ENCODE data around the gene FOXO3. TPM values are rescaled to one million over a fixed set of nuclear protein-coding genes. Genes with fewer than 3 reads are reported as not detected.
A peak's percentile ranks its signal among the peaks of the same experiment; 100 is the strongest.

Gene FOXO3
- total RNA-seq, 1 experiment from 2014 or later = 22.1 TPM

- peak overlapping the region in 1 of 3 experiments; percentile 4; a peak in 3 of 7 replicates for H3K27ac Mint-ChIP-seq
- TF ChIP-seq, protein P1, sequence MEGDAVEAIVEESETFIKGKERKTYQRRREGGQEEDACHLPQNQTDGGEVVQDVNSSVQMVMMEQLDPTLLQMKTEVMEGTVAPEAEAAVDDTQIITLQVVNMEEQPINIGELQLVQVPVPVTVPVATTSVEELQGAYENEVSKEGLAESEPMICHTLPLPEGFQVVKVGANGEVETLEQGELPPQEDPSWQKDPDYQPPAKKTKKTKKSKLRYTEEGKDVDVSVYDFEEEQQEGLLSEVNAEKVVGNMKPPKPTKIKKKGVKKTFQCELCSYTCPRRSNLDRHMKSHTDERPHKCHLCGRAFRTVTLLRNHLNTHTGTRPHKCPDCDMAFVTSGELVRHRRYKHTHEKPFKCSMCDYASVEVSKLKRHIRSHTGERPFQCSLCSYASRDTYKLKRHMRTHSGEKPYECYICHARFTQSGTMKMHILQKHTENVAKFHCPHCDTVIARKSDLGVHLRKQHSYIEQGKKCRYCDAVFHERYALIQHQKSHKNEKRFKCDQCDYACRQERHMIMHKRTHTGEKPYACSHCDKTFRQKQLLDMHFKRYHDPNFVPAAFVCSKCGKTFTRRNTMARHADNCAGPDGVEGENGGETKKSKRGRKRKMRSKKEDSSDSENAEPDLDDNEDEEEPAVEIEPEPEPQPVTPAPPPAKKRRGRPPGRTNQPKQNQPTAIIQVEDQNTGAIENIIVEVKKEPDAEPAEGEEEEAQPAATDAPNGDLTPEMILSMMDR (conservative IDR thresholded peaks at IDR 0.05) = no peak
- no peaks in the 10 kb centered on the region; the same call in 1 of the 2 replicates for H3K79me2 ChIP-seq (ENCODE audit: insufficient read depth, low read length)
Measured at GRCh38 chr6:108618623-108619152, 58.0 kb downstream of the FOXO3 start.

More at GRCh38 chr6:108618623-108619152, 58.0 kb downstream of the FOXO3 start:
- no peaks in the 10 kb centered on the region for H3K36me3 Mint-ChIP-seq (ENCODE audit: insufficient read depth in 1 of 3, low read depth in 3 of 3)
- Histone ChIP-seq H3K79me1 (ENCODE audit: insufficient read depth, low read depth, low read length, poor library complexity, severe bottlenecking) (peaks cover 4% of the 10 kb centered on the region), H4K20me1 (ENCODE audit: control insufficient read depth, insufficient read depth, insufficient read length) (no peaks in the 10 kb centered on the region), H4K5ac (ENCODE audit: insufficient read length, low read depth, low read length) (no peak overlapping the region), H2BK5ac (ENCODE audit: insufficient read length, low read length) (no peak overlapping the region), H2BK20ac (ENCODE audit: low read depth, low read length, poor library complexity, severe bottlenecking) (no peak overlapping the region), H3K27me3 (ENCODE audit: insufficient read depth, low read length) (no peaks in the 10 kb centered on the region), H2AK5ac (ENCODE audit: insufficient read length, low read length) (no peak overlapping the region), H3K4me1 (ENCODE audit: insufficient read depth, low read length) (no peaks in the 10 kb centered on the region), H3K9me3 (ENCODE audit: control insufficient read depth, low read depth, low read length) (no peaks in the 10 kb centered on the region), H3K56ac (ENCODE audit: insufficient read length, low read depth, low read length) (no peak overlapping the region), H3K23ac (ENCODE audit: insufficient read length, low read depth, low read length) (no peak overlapping the region), H3K9ac (ENCODE audit: extremely low read depth, insufficient read length, low read length) (no peak overlapping the region), H3K27ac (ENCODE audit: insufficient read length, low read depth, low read length) (no peak overlapping the region), H3K18ac (ENCODE audit: insufficient read length, low read depth, low read length) (no peak overlapping the region), H2BK12ac (ENCODE audit: insufficient read length, low read depth, low read length) (no peak overlapping the region), H2AFZ (ENCODE audit: low read length) (no peak overlapping the region), H3K4ac (ENCODE audit: low read depth, low read length) (no peak overlapping the region), H3K23me2 (ENCODE audit: insufficient read length, low read depth, low read length, poor library complexity, severe bottlenecking) (no peaks in the 10 kb centered on the region), H2BK15ac (ENCODE audit: low read depth, low read length) (no peak overlapping the region), H3K4me2 (ENCODE audit: insufficient read depth, insufficient read length, low read length) (no peak overlapping the region), H3T11ph (ENCODE audit: low read length) (no peak overlapping the region), H3K14ac (ENCODE audit: insufficient read depth, low read length) (no peak overlapping the region), H4K8ac (replicated peaks; ENCODE audit: insufficient read length, low read depth, low read length) (no peak overlapping the region), H2BK120ac (ENCODE audit: low read depth, low read length, poor library complexity, severe bottlenecking) (no peak overlapping the region), H4K91ac (ENCODE audit: insufficient read length, low read depth, low read length) (no peak overlapping the region)
- peaks cover 19% of the 10 kb centered on the region in 2 experiments for H3K4me1 Mint-ChIP-seq
- no peak for DNase-seq
- no peaks in the 10 kb centered on the region for H3K9me3 Mint-ChIP-seq
- no peaks in the 10 kb centered on the region for H3K27me3 Mint-ChIP-seq (ENCODE audit: low read depth)
- no peak overlapping the region for H3K4me3 Mint-ChIP-seq
- WGBS (ENCODE audit: extremely low coverage, insufficient read length, low lambda C conversion rate) = no CpG with 5 or more reads among the region's 3 CpGs
